IMR-90 (cell line): ENCODE data around the gene RBKS. TPM values are rescaled to one million over a fixed set of nuclear protein-coding genes. Genes with fewer than 3 reads are reported as not detected.

Source experiments
- ATAC-seq: fragments of 200-7000 bp; cut with Tn5 transposase; 2 replicates; pipeline ENCODE4 v1.9.1; 2020; ENCODE audit warnings: low read depth, mild to moderate bottlenecking, moderate library complexity
- BruUV-seq: library from RNA; stranded (reverse); fragments of 400-500 nt; replicated peaks from 2 replicates; lab custom pipeline; 2021; lab: Mats Ljungman, UMichigan
- CTCF ChIA-PET: fragments of 300-600 bp; formaldehyde crosslinking; extraction: SDS; loops from one replicate; lab custom pipeline; 2021; ENCODE audit warnings: antibody characterized with exemption; lab: Yijun Ruan, JAX
- POLR2A ChIA-PET: fragments of 300-600 bp; sonication (Branson Sonifier 250); formaldehyde crosslinking; loops from one replicate; lab custom pipeline; 2022; ENCODE audit warnings: antibody characterized with exemption; ENCODE audit not compliant: unreplicated experiment; lab: Charles Lee
- DNase-seq: peaks from one replicate; pipeline ENCODE4 v3.0.0; 2013
- H2AFZ ChIP-seq: replicated peaks from 2 replicates; pipeline ENCODE3; 2013; ENCODE audit warnings: low read length, mild to moderate bottlenecking; ENCODE audit not compliant: poor library complexity
- H2AK5ac ChIP-seq: 2 replicates; pipeline ENCODE4 v1.6.1; 2013; ENCODE audit warnings: low read depth, low read length, inconsistent platforms
- H2AK9ac ChIP-seq: replicated peaks from 2 replicates; pipeline ENCODE3; 2013; ENCODE audit warnings: mild to moderate bottlenecking, low read depth, low read length, moderate library complexity; ENCODE audit not compliant: poor library complexity
- H2BK120ac ChIP-seq: 2 replicates; pipeline ENCODE4 v1.6.1; 2013; ENCODE audit warnings: low read depth, low read length, inconsistent platforms
- H2BK15ac ChIP-seq: 3 replicates; pipeline ENCODE4 v1.6.1; 2013; ENCODE audit warnings: low read depth, low read length, inconsistent platforms
- H2BK20ac ChIP-seq: 2 replicates; pipeline ENCODE4 v1.6.1; 2013; ENCODE audit warnings: low read depth, mild to moderate bottlenecking, inconsistent platforms, low read length, moderate library complexity
- H2BK5ac ChIP-seq: 2 replicates; pipeline ENCODE4 v1.6.1; 2013; ENCODE audit warnings: mild to moderate bottlenecking, low read depth, low read length, inconsistent platforms; ENCODE audit not compliant: poor library complexity, severe bottlenecking
- H3K14ac ChIP-seq: replicated peaks from 2 replicates; pipeline ENCODE4 v1.6.1; 2013; ENCODE audit warnings: low read depth, low read length, inconsistent platforms
- H3K18ac ChIP-seq: 2 replicates; pipeline ENCODE4 v1.6.1; 2013; ENCODE audit warnings: low read depth, low read length, control low read depth
- H3K23ac ChIP-seq: 2 replicates; pipeline ENCODE4 v1.6.1; 2013; ENCODE audit warnings: low read depth, low read length, inconsistent platforms
- H3K27ac ChIP-seq: 2 replicates; pipeline ENCODE4 v1.5.1; 2013; ENCODE audit warnings: mild to moderate bottlenecking, control low read depth, low read length; ENCODE audit not compliant: insufficient read depth
- H3K27me3 ChIP-seq: 2 replicates; pipeline ENCODE4 v1.6.1; 2013; ENCODE audit warnings: low read length; ENCODE audit not compliant: control insufficient read depth, insufficient read depth
- H3K36me3 ChIP-seq: 2 replicates; pipeline ENCODE4 v1.6.1; 2013; ENCODE audit warnings: low read length, mixed read lengths; ENCODE audit not compliant: control insufficient read depth, insufficient read depth
- H3K4ac ChIP-seq: 2 replicates; pipeline ENCODE4 v1.6.1; 2013; ENCODE audit warnings: low read depth, low read length, inconsistent platforms
- H3K4me1 ChIP-seq: 2 replicates; pipeline ENCODE4 v1.6.1; 2013; ENCODE audit warnings: low read length, mixed read lengths; ENCODE audit not compliant: control insufficient read depth, insufficient read depth
- H3K4me2 ChIP-seq: 2 replicates; pipeline ENCODE4 v1.6.1; 2013; ENCODE audit warnings: low read depth, mild to moderate bottlenecking, control low read depth, low read length, moderate library complexity
- H3K4me3 ChIP-seq: 2 replicates; pipeline ENCODE4 v1.5.1; 2013; ENCODE audit warnings: low read depth, mild to moderate bottlenecking, control low read depth, low read length, moderate library complexity; ENCODE audit not compliant: insufficient read depth
- H3K56ac ChIP-seq: 2 replicates; pipeline ENCODE4 v1.6.1; 2013; ENCODE audit warnings: low read length, inconsistent platforms; ENCODE audit not compliant: insufficient read depth; ENCODE audit errors: extremely low read depth
- H3K79me1 ChIP-seq, 2 experiments: 2 replicates each; pipeline ENCODE4 v1.6.1; 2013; ENCODE audit warnings: low read length in 2 of 2, inconsistent platforms in 1 of 2, low read depth in 1 of 2
- H3K9ac ChIP-seq: 2 replicates; pipeline ENCODE4 v1.6.1; 2013; ENCODE audit warnings: low read depth, low read length, control low read depth
- H3K9me1 ChIP-seq: 2 replicates; pipeline ENCODE4 v1.6.1; 2013; ENCODE audit warnings: low read length, inconsistent platforms; ENCODE audit not compliant: insufficient read depth
- H3K9me3 ChIP-seq: 2 replicates; pipeline ENCODE4 v1.6.1; 2013; ENCODE audit warnings: low read length; ENCODE audit not compliant: control insufficient read depth, insufficient read depth
- H4K20me1 ChIP-seq: 2 replicates; pipeline ENCODE4 v1.6.1; 2013; ENCODE audit warnings: low read length, inconsistent platforms; ENCODE audit not compliant: insufficient read depth
- H4K5ac ChIP-seq: 2 replicates; pipeline ENCODE4 v1.6.1; 2013; ENCODE audit warnings: mild to moderate bottlenecking, low read depth, low read length, control low read depth
- H4K8ac ChIP-seq, 2 experiments: 2 replicates each; pipeline ENCODE4 v1.6.1; 2013; ENCODE audit warnings: low read depth in 2 of 2, low read length in 2 of 2, control low read depth in 1 of 2, inconsistent platforms in 1 of 2
- H4K91ac ChIP-seq: 2 replicates; pipeline ENCODE4 v1.6.1; 2013; ENCODE audit warnings: low read depth, low read length, inconsistent platforms; ENCODE audit not compliant: insufficient read depth
- MXI1 ChIP-seq: IDR thresholded peaks from 2 replicates; pipeline ENCODE4 v1.6.1; 2012; ENCODE audit warnings: low read depth, mild to moderate bottlenecking, low read length, moderate library complexity, borderline replicate concordance
- NFE2L2 ChIP-seq: fragments of 150-350 bp; IDR thresholded peaks from 2 replicates; pipeline ENCODE4 v1.6.1; 2016; ENCODE audit warnings: low read depth, mild to moderate bottlenecking, low read length
- POLR2A ChIP-seq: IDR thresholded peaks from 2 replicates; pipeline ENCODE4 v1.6.1; 2012; ENCODE audit warnings: mild to moderate bottlenecking, low read depth, low read length
- RAD21 ChIP-seq: IDR thresholded peaks from 2 replicates; pipeline ENCODE4 v1.6.1; 2012; ENCODE audit warnings: low read length, improper control_type of control experiment
- RCOR1 ChIP-seq: IDR thresholded peaks from 2 replicates; pipeline ENCODE4 v1.6.1; 2012; ENCODE audit warnings: mild to moderate bottlenecking, low read length, improper control_type of control experiment; ENCODE audit not compliant: insufficient replicate concordance
- SMC3 ChIP-seq: fragments of 150-350 bp; IDR thresholded peaks from 2 replicates; pipeline ENCODE4 v1.6.1; 2016; ENCODE audit warnings: low read depth, mild to moderate bottlenecking, antibody characterized with exemption, low read length, moderate library complexity
- WGBS, 2 experiments: methylation state at CpG; one replicate each; pipeline versions ENCODE4 v1.1.5 to v1.1.7; 2013; ENCODE audit warnings: missing lambda C conversion rate in 2 of 2; ENCODE audit not compliant: insufficient read length in 1 of 2; ENCODE audit errors: extremely low coverage in 2 of 2; 5-methylcytosine and 5-hydroxymethylcytosine counted together
- dilution Hi-C: fragments of 300-500 bp; cut with HindIII; formaldehyde crosslinking; loops from one replicate; pipeline ENCODE4 v1.14.3; 2018; ENCODE audit warnings: low sequenced_read_pairs; ENCODE audit not compliant: unreplicated experiment
- in situ Hi-C: fragments of 300-500 bp; cut with MboI; formaldehyde crosslinking; loops from 3 replicates; pipeline ENCODE4 v1.14.3; 2019; ENCODE audit warnings: low sequenced_read_pairs, inconsistent platforms, mixed read lengths
- intact Hi-C: fragments of 100-400 bp; cut with micrococcal nuclease; formaldehyde crosslinking; loops from 2 replicates; pipeline ENCODE4 v1.10.0; 2022
- polyA plus RNA-seq, 3 experiments: library from polyadenylated mRNA; depleted of rRNA; stranded (reverse); fragments of >200 nt; gene quantifications; 2 replicates each; pipeline ENCODE4 v1.2.3, GENCODE V29; 2012; ENCODE audit warnings: low replicate concordance in 1 of 3
- total RNA-seq: library from RNA; depleted of rRNA; stranded (reverse); fragments of >200 nt; gene quantifications from 2 replicates; pipeline ENCODE4 v1.2.3, GENCODE V29; 2012

Gene RBKS
- total and polyA plus RNA-seq, 2 of the 4 experiments (the other 2 are of a cell fraction), result 1.1 to 1.4 TPM

DNA sequence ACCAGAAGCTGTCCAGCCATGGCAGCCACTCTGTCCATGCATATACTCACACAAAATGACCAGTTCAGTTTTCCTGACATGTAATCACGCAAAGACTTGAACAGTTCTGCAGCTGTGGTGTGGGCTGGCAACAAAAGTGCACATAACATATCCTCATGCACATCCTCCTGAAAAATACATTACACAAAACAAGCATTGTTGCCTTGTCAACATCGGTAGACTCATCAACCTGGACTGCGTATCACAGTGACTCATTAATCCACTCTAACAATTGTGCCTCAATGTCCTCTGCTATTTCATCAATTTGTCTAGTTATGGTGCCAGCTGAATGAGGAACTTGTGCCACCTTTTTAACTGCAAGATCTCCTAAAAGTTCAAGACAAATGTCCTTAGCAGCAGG is 19.5 kb downstream of the RBKS start:
- H3K9me1 ChIP-seq, result no peaks in the 10 kb centered on the region
- DNase-seq, result no peak
- peak overlapping the region; percentile 12; the same call in 1 of the 2 replicates for H2AK5ac ChIP-seq
- H3K14ac ChIP-seq, result no peak overlapping the region
- no peaks in the 10 kb centered on the region for H3K79me1 ChIP-seq
- no peaks in the 10 kb centered on the region for H4K20me1 ChIP-seq
- H3K27me3 ChIP-seq, result no peaks in the 10 kb centered on the region
- dilution Hi-C loops, result no loop called here
- H3K4me3 ChIP-seq, result no peak overlapping the region
- H3K56ac ChIP-seq, result no peak overlapping the region
- no peak overlapping the region for H3K4me2 ChIP-seq
- H4K91ac ChIP-seq, result no peak overlapping the region
- no peak overlapping the region for H4K8ac ChIP-seq
- H3K9ac ChIP-seq, result no peak overlapping the region
- no peaks in the 10 kb centered on the region for H3K9me3 ChIP-seq
- no peak overlapping the region for H3K27ac ChIP-seq
- no peaks in the 10 kb centered on the region for H3K36me3 ChIP-seq
- no peak overlapping the region for H3K18ac ChIP-seq
- intact Hi-C loops, result loop anchor here (2.0 kb wide), 1 partner anchor 16 kb away; no protein-coding TSS in a partner anchor
- no peak overlapping the region for H2BK20ac ChIP-seq
- ChIA-PET POLR2A (no interaction called here), CTCF (no interaction called here)
- no TSS peak for BruUV-seq
- TF ChIP-seq MXI1, result no peak
- TF ChIP-seq RAD21, result no peak
- TF ChIP-seq SMC3, result no peak
- TF ChIP-seq NFE2L2, result no peak
- TF ChIP-seq RCOR1, result no peak
- TF ChIP-seq POLR2A, result no peak
- no peak for ATAC-seq
- no peak overlapping the region for H2AFZ ChIP-seq
- no peak overlapping the region for H3K23ac ChIP-seq
- H2BK15ac ChIP-seq, result no peak overlapping the region
- 93% methylated on average over 2 of the region's 3 CpGs; no CpG with 5 or more reads in 1 of the 2 experiments for whole genome bisulfite sequencing, 2 experiments
- no peak overlapping the region for H2BK5ac ChIP-seq
- H2AK9ac ChIP-seq, result no peak overlapping the region
- H3K4ac ChIP-seq, result no peak overlapping the region
- H4K5ac ChIP-seq, result no peak overlapping the region
- H3K4me1 ChIP-seq, result no peaks in the 10 kb centered on the region
- in situ Hi-C loops, result no loop called here
- H2BK120ac ChIP-seq, result no peak overlapping the region
